HepG2 (cell line): ENCODE measurements around the gene SLC23A2. TPM values are rescaled to one million over a fixed set of nuclear protein-coding genes. Genes with fewer than 3 reads are reported as not detected.

Source experiments
- ATAC-seq: fragments of 200-7000 bp; cut with Tn5 transposase; 3 replicates; pipeline ENCODE4 v1.9.1; 2020; ENCODE audit warnings: mild to moderate bottlenecking, moderate library complexity
- BruUV-seq: library from RNA; stranded (reverse); fragments of 400-500 nt; replicated peaks from 2 replicates; lab custom pipeline; 2021; lab: Mats Ljungman, UMichigan
- CTCF ChIA-PET: fragments of 300-600 bp; formaldehyde crosslinking; extraction: SDS; loops from one replicate; lab custom pipeline; 2021; ENCODE audit warnings: low total read pairs, inconsistent platforms, low intra/inter-chr PET ratio; lab: Yijun Ruan, JAX
- POLR2A ChIA-PET: fragments of 350-600 bp; sonication (Branson Sonifier 250); formaldehyde crosslinking; loops from one replicate; lab custom pipeline; 2020; ENCODE audit warnings: antibody characterized with exemption, inconsistent platforms; lab: Yijun Ruan, JAX
- DNase-seq: peaks from one replicate; pipeline ENCODE4 v3.0.0-alpha.2; 2015; ENCODE audit warnings: low spot score
- FAIRE-seq: peaks from 3 replicates; lab custom pipeline; 2011; peaks lifted over from hg19 to GRCh38; lab: Jason Lieb, UNC
- H2AFZ ChIP-seq: one replicate; pipeline ENCODE4 v1.6.1; 2011; ENCODE audit warnings: low read length, inconsistent platforms
- H3K27ac ChIP-seq: fragments of 300-600 bp; 3 replicates; pipeline ENCODE4 v1.8.0; 2011; ENCODE audit warnings: mixed run types, mild to moderate bottlenecking, mixed read lengths, low read length, inconsistent platforms; ENCODE audit not compliant: insufficient read depth; ENCODE audit errors: extremely low read length
- H3K27me3 ChIP-seq, 2 experiments: fragments of 200-600 bp in 1 of 2; 2 replicates in 1 of 2; 3 replicates in 1 of 2; pipeline versions ENCODE4 v1.6.0 to v1.8.0; 2011; ENCODE audit warnings: low read length in 2 of 2, mild to moderate bottlenecking in 2 of 2, moderate library complexity in 2 of 2, inconsistent platforms in 1 of 2; ENCODE audit not compliant: insufficient read depth in 2 of 2, control insufficient read depth in 1 of 2
- H3K36me3 ChIP-seq, 2 experiments: fragments of 200-600 bp in 1 of 2; replicated peaks in 1 of 2; 2 replicates in 1 of 2; 3 replicates in 1 of 2; pipeline versions ENCODE4 v1.5.1 to v1.8.0; 2011; ENCODE audit warnings: low read length in 2 of 2, inconsistent platforms in 1 of 2; ENCODE audit not compliant: insufficient read depth in 2 of 2, control insufficient read depth in 1 of 2
- H3K4me1 ChIP-seq: 2 replicates; pipeline ENCODE4 v1.5.1; 2012; ENCODE audit warnings: low read length, inconsistent platforms; ENCODE audit not compliant: insufficient read depth
- H3K4me2 ChIP-seq: 2 replicates; pipeline ENCODE4 v1.6.0; 2011; ENCODE audit warnings: low read depth, low read length, inconsistent platforms
- H3K4me3 ChIP-seq, 3 experiments: fragments of 200-600 bp in 1 of 3; sonication (generic), shearing (Covaris generic) in 1 of 3; replicated peaks in 1 of 3; 2 replicates each; pipeline ENCODE4 v1.5.1; 2011 to 2016; ENCODE audit warnings: low read length in 3 of 3, inconsistent platforms in 2 of 3, low read depth in 2 of 3, mild to moderate bottlenecking in 2 of 3, control low read depth in 1 of 3, mixed read lengths in 1 of 3; ENCODE audit not compliant: insufficient read depth in 1 of 3
- H3K79me2 ChIP-seq: one replicate; pipeline ENCODE4 v1.6.1; 2011; ENCODE audit warnings: low read length, inconsistent platforms; ENCODE audit not compliant: insufficient read depth
- H3K9ac ChIP-seq: 2 replicates; pipeline ENCODE4 v1.6.0; 2011; ENCODE audit warnings: mild to moderate bottlenecking, low read depth, low read length, inconsistent platforms; ENCODE audit not compliant: insufficient read depth
- H3K9me3 ChIP-seq: 2 replicates; pipeline ENCODE4 v1.5.1; 2012; ENCODE audit warnings: mild to moderate bottlenecking, low read length
- H4K20me1 ChIP-seq: 2 replicates; pipeline ENCODE4 v1.6.0; 2011; ENCODE audit warnings: inconsistent platforms, mild to moderate bottlenecking, low read length, moderate library complexity; ENCODE audit not compliant: insufficient read depth
- CENPT ChIP-seq: sonication (generic); formaldehyde crosslinking; IDR thresholded peaks from 2 replicates; pipeline ENCODE4 v1.8.0; 2022; ENCODE audit warnings: low read depth, mild to moderate bottlenecking, moderate library complexity, missing genetic modification reagents
- FOSL2 ChIP-seq: sonication (generic); formaldehyde crosslinking; IDR thresholded peaks from 2 replicates; pipeline ENCODE4 v1.4.0; 2020; ENCODE audit warnings: missing genetic modification reagents
- RXRA ChIP-seq: sonication (generic); formaldehyde crosslinking; IDR thresholded peaks from 2 replicates; pipeline ENCODE4 v1.5.1; 2020; ENCODE audit warnings: missing genetic modification reagents
- SALL1 ChIP-seq: sonication (generic); formaldehyde crosslinking; IDR thresholded peaks from 2 replicates; pipeline ENCODE4 v1.8.0; 2022; ENCODE audit warnings: mild to moderate bottlenecking, missing genetic modification reagents
- SMC3 ChIP-seq: IDR thresholded peaks from 2 replicates; pipeline ENCODE4 v1.6.1; 2011; ENCODE audit warnings: low read length, improper control_type of control experiment
- SUZ12 ChIP-seq: fragments of 150-350 bp; IDR thresholded peaks from 2 replicates; pipeline ENCODE4 v1.6.1; 2014; ENCODE audit warnings: low read depth, low read length
- ZBTB40 ChIP-seq, 2 experiments: fragments of 450-650 bp in 1 of 2; sonication (generic) in 1 of 2; formaldehyde crosslinking in 1 of 2; IDR thresholded peaks; 2 replicates each; pipeline versions ENCODE4 v1.6.1 to v1.8.0; 2016 to 2022; ENCODE audit warnings: antibody characterized with exemption in 1 of 2, mild to moderate bottlenecking in 1 of 2, missing genetic modification reagents in 1 of 2
- ZNF687 ChIP-seq: sonication (generic); formaldehyde crosslinking; IDR thresholded peaks from 2 replicates; pipeline ENCODE4 v1.5.1; 2020; ENCODE audit warnings: mild to moderate bottlenecking, missing genetic modification reagents, moderate library complexity
- ZNF724P ChIP-seq: sonication (generic); formaldehyde crosslinking; IDR thresholded peaks from 2 replicates; pipeline ENCODE4 v1.8.0; 2022; ENCODE audit warnings: missing genetic modification reagents, borderline replicate concordance
- WGBS: methylation state at CpG from one replicate; pipeline ENCODE4 v1.1.6; 2017; ENCODE audit warnings: low lambda C conversion rate; 5-methylcytosine and 5-hydroxymethylcytosine counted together
- in situ Hi-C: cut with HindIII; loops from 2 replicates; pipeline ENCODE4 v1.10.0; 2017; ENCODE audit warnings: low pct_unique_long_range_greater_than_20kb; ENCODE audit not compliant: extremely low pct_ligation_motif_present
- intact Hi-C: fragments of 100-400 bp; cut with micrococcal nuclease; formaldehyde crosslinking; loops from one replicate; pipeline ENCODE4 v1.10.0; 2022; ENCODE audit not compliant: unreplicated experiment
- polyA plus RNA-seq, 8 experiments: library from polyadenylated mRNA; depleted of rRNA in 3 of 8; stranded (reverse) in 7 of 8; unstranded in 1 of 8; fragments of >200 nt; fragmentation: Illumina TruSeq in 4 of 8; extraction: Trizol in 4 of 8; gene quantifications; 2 replicates each; pipeline versions ENCODE4 v1.2.1 to v1.2.3, GENCODE V29; 2011 to 2016; ENCODE audit warnings: low read depth in 4 of 8, missing spikeins in 1 of 8, mixed read lengths in 1 of 8; ENCODE audit not compliant: insufficient read depth in 1 of 8
- total RNA-seq, 5 experiments: library from RNA; depleted of rRNA; stranded (reverse); fragments of >200 nt; fragmentation: Illumina TruSeq; extraction: Trizol; gene quantifications; 2 replicates each; pipeline ENCODE4 v1.2.3, GENCODE V29; 2016; ENCODE audit warnings: low read depth in 1 of 5

The SLC23A2 gene
- total and polyA plus RNA-seq, 2 of the 13 experiments (the other 11 are each of a cell fraction or from before 2014, with no cell fraction given): 42.2 to 51.2 TPM

- Histone ChIP-seq H3K27me3 (no peaks in the 10 kb centered on the region), H4K20me1 (no peaks in the 10 kb centered on the region; the same call in 1 of the 2 replicates), H2AFZ (no peak overlapping the region), H3K27ac (no peak overlapping the region), H3K4me1 (peaks cover 31% of the 10 kb centered on the region), H3K79me2 (no peaks in the 10 kb centered on the region), H3K9ac (no peak overlapping the region), H3K36me3 (peaks cover 64 to 82% of the 10 kb centered on the region in 2 experiments), H3K4me2 (no peak overlapping the region), H3K4me3 (no peak overlapping the region), H3K9me3 (no peaks in the 10 kb centered on the region)
- FAIRE-seq: no peak
- WGBS: 92% methylated on average over 14 of the region's 14 CpGs
- peak; percentile 59 for ATAC-seq
- ChIA-PET CTCF (no interaction called here), POLR2A (no interaction called here)
- intact Hi-C loops (no loop called here), in situ Hi-C loops (no loop called here)
- BruUV-seq: no TSS peak
- DNase-seq: no peak
- TF ChIP-seq ZNF724P (CRISPR knock-in tag) (no peak), SALL1 (CRISPR knock-in tag) (0 out of 2 replicates have a peak, but pooled peaks have one; percentile 15), FOSL2 (CRISPR knock-in tag) (peak; percentile 55; the same call in 1 of the 2 replicates), CENPT (CRISPR knock-in tag) (no peak), ZNF687 (CRISPR knock-in tag) (peak; percentile 64), SUZ12 (no peak), SMC3 (0 out of 2 replicates have a peak, but pooled peaks have one; percentile 6), ZBTB40 (IDR thresholded peaks at IDR 0.05) (no peak), ZBTB40 (CRISPR knock-in tag; IDR thresholded peaks at IDR 0.05) (0 out of 2 replicates have a peak, but pooled peaks have one; percentile 25), RXRA (CRISPR knock-in tag) (peak; percentile 56; the same call in 1 of the 2 replicates)
Measured at GRCh38 chr20:4898282-4899244, 102.7 kb downstream of the SLC23A2 start.
